ENCODE results near the gene TGFBR3.

The TGFBR3 gene

GRCh38 chr1:91718368-91718767 is 167.6 kb downstream of the TGFBR3 start:
- no peak overlapping the region for H2AFZ ChIP-seq (ENCODE audit: low read depth, low read length)
- no peak overlapping the region for H3K4me3 ChIP-seq (ENCODE audit: low read depth in 1 of 2, low read length in 2 of 2)
- no peak overlapping the region for H3K9ac ChIP-seq (ENCODE audit: low read depth, low read length)
- TF ChIP-seq EZH2 (IDR thresholded peaks at IDR 0.05; ENCODE audit: borderline replicate concordance, low read depth, low read length, severe bottlenecking) (no peak), CTCF (IDR thresholded peaks at IDR 0.05; ENCODE audit: borderline replicate concordance, extremely low read depth, low read length, poor library complexity, severe bottlenecking) (no peak)
- no peaks in the 10 kb centered on the region for H3K9me3 ChIP-seq (ENCODE audit: insufficient read depth, low read length, severe bottlenecking)
- no peaks in the 10 kb centered on the region for H4K20me1 ChIP-seq (ENCODE audit: insufficient read depth, low read length)
- no peaks in the 10 kb centered on the region for H3K4me1 ChIP-seq (ENCODE audit: insufficient read depth, low read length)
- no peak for ATAC-seq (ENCODE audit: insufficient read depth, low read depth)
- DNase-seq = no peak
- no peaks in the 10 kb centered on the region for H3K79me2 ChIP-seq (ENCODE audit: insufficient read depth, low read length)
- H3K4me2 ChIP-seq (ENCODE audit: insufficient read depth, low read length) = no peak overlapping the region
- no peak overlapping the region for H3K27ac ChIP-seq (ENCODE audit: low read length)
- no peaks in the 10 kb centered on the region for H3K36me3 ChIP-seq (ENCODE audit: insufficient read depth, low read length)
- H3K27me3 ChIP-seq (ENCODE audit: insufficient read depth, low read length, poor library complexity) = no peaks in the 10 kb centered on the region

GRCh38 chr1:91717839-91718238 is 168.1 kb downstream of the TGFBR3 start:
- ATAC-seq (ENCODE audit: insufficient read depth, low read depth) = no peak
- TF ChIP-seq EZH2 (IDR thresholded peaks at IDR 0.05; ENCODE audit: borderline replicate concordance, low read depth, low read length, severe bottlenecking) = no peak
- no peak for TF ChIP-seq CTCF (IDR thresholded peaks at IDR 0.05; ENCODE audit: borderline replicate concordance, extremely low read depth, low read length, poor library complexity, severe bottlenecking)
- no peak overlapping the region for H3K9ac ChIP-seq (ENCODE audit: low read depth, low read length)

GRCh38 chr1:91716339-91716738 is 169.6 kb downstream of the TGFBR3 start:
- Histone ChIP-seq H3K4me3 (ENCODE audit: low read depth in 1 of 2, low read length in 2 of 2) (no peak overlapping the region), H4K20me1 (ENCODE audit: insufficient read depth, low read length) (no peaks in the 10 kb centered on the region), H3K4me1 (ENCODE audit: insufficient read depth, low read length) (no peaks in the 10 kb centered on the region), H3K4me2 (ENCODE audit: insufficient read depth, low read length) (no peak overlapping the region), H3K9ac (ENCODE audit: low read depth, low read length) (no peak overlapping the region), H3K27me3 (ENCODE audit: insufficient read depth, low read length, poor library complexity) (no peaks in the 10 kb centered on the region), H3K27ac (ENCODE audit: low read length) (no peak overlapping the region), H3K36me3 (ENCODE audit: insufficient read depth, low read length) (no peaks in the 10 kb centered on the region), H3K79me2 (ENCODE audit: insufficient read depth, low read length) (no peaks in the 10 kb centered on the region), H3K9me3 (ENCODE audit: insufficient read depth, low read length, severe bottlenecking) (no peaks in the 10 kb centered on the region), H2AFZ (ENCODE audit: low read depth, low read length) (no peak overlapping the region)
- DNase-seq (no peak), ATAC-seq (ENCODE audit: insufficient read depth, low read depth) (no peak)
- TF ChIP-seq CTCF (IDR thresholded peaks at IDR 0.05; ENCODE audit: borderline replicate concordance, extremely low read depth, low read length, poor library complexity, severe bottlenecking) (no peak), EZH2 (IDR thresholded peaks at IDR 0.05; ENCODE audit: borderline replicate concordance, low read depth, low read length, severe bottlenecking) (no peak)

More at GRCh38 chr1:91717839-91718238, 168.1 kb downstream of the TGFBR3 start:
- H3K27ac ChIP-seq (ENCODE audit: low read length) = no peak overlapping the region
- H3K4me2 ChIP-seq (ENCODE audit: insufficient read depth, low read length) = no peak overlapping the region
- no peak overlapping the region for H3K4me3 ChIP-seq (ENCODE audit: low read depth in 1 of 2, low read length in 2 of 2)
- DNase-seq = no peak
- no peaks in the 10 kb centered on the region for H3K79me2 ChIP-seq (ENCODE audit: insufficient read depth, low read length)
- no peaks in the 10 kb centered on the region for H3K36me3 ChIP-seq (ENCODE audit: insufficient read depth, low read length)
- H2AFZ ChIP-seq (ENCODE audit: low read depth, low read length) = no peak overlapping the region
- no peaks in the 10 kb centered on the region for H4K20me1 ChIP-seq (ENCODE audit: insufficient read depth, low read length)
- H3K9me3 ChIP-seq (ENCODE audit: insufficient read depth, low read length, severe bottlenecking) = no peaks in the 10 kb centered on the region
- H3K27me3 ChIP-seq (ENCODE audit: insufficient read depth, low read length, poor library complexity) = no peaks in the 10 kb centered on the region
- H3K4me1 ChIP-seq (ENCODE audit: insufficient read depth, low read length) = no peaks in the 10 kb centered on the region

Data from DND-41 (cell line).